Astrocyte (in vitro differentiated cells and primary cell): ENCODE results near the gene CES1. TPM values are rescaled to one million over a fixed set of nuclear protein-coding genes. Genes with fewer than 3 reads are reported as not detected.
"Not testable (repeated sequence)": the region's sequence is repeated elsewhere in the genome, so short reads cannot be mapped to it uniquely, and the experiment has no call there.

Experiments used
- DNase-seq: peaks from one replicate; pipeline ENCODE4 v3.0.0-alpha.2; 2010; ENCODE audit warnings: low read depth
- FAIRE-seq: peaks from 2 replicates; lab custom pipeline; 2011; peaks lifted over from hg19 to GRCh38; lab: Jason Lieb, UNC
- H2AFZ ChIP-seq: 2 replicates; pipeline ENCODE4 v1.6.0; 2012; ENCODE audit warnings: low read depth, low read length, inconsistent platforms
- H3K27ac ChIP-seq: 2 replicates; pipeline ENCODE4 v1.5.1; 2011; ENCODE audit warnings: low read depth, low read length, inconsistent platforms
- H3K27me3 ChIP-seq: 2 replicates; pipeline ENCODE4 v1.6.0; 2011; ENCODE audit warnings: low read length, inconsistent platforms; ENCODE audit not compliant: insufficient read depth
- H3K36me3 ChIP-seq: 2 replicates; pipeline ENCODE4 v1.5.1; 2011; ENCODE audit warnings: low read length, inconsistent platforms; ENCODE audit not compliant: insufficient read depth
- H3K4me1 ChIP-seq: 2 replicates; pipeline ENCODE4 v1.5.1; 2011; ENCODE audit warnings: low read length, inconsistent platforms; ENCODE audit not compliant: insufficient read depth
- H3K4me2 ChIP-seq: 2 replicates; pipeline ENCODE4 v1.6.0; 2012; ENCODE audit warnings: low read length, inconsistent platforms
- H3K4me3 ChIP-seq: 2 replicates; pipeline ENCODE4 v1.5.1; 2011; ENCODE audit warnings: low read depth, mild to moderate bottlenecking, low read length, inconsistent platforms; ENCODE audit not compliant: insufficient read depth
- H3K79me2 ChIP-seq: 2 replicates; pipeline ENCODE4 v1.6.0; 2012; ENCODE audit warnings: mild to moderate bottlenecking, low read length, inconsistent platforms; ENCODE audit not compliant: insufficient read depth
- H3K9ac ChIP-seq: 2 replicates; pipeline ENCODE4 v1.6.0; 2012; ENCODE audit warnings: mild to moderate bottlenecking, low read length, inconsistent platforms
- H3K9me3 ChIP-seq: 2 replicates; pipeline ENCODE4 v1.5.1; 2012; ENCODE audit warnings: low read depth, mild to moderate bottlenecking, low read length, inconsistent platforms; ENCODE audit not compliant: insufficient read depth
- H4K20me1 ChIP-seq: 2 replicates; pipeline ENCODE4 v1.6.0; 2012; ENCODE audit warnings: low read length, inconsistent platforms; ENCODE audit not compliant: insufficient read depth
- H3K27ac Mint-ChIP-seq: one replicate; pipeline ENCODE4 v1.8.0; 2021; ENCODE audit warnings: mild to moderate bottlenecking, mixed read lengths; ENCODE audit not compliant: unreplicated experiment
- H3K27me3 Mint-ChIP-seq: one replicate; pipeline ENCODE4 v1.8.0; 2021; ENCODE audit warnings: low read depth, mixed read lengths; ENCODE audit not compliant: unreplicated experiment
- H3K36me3 Mint-ChIP-seq: one replicate; pipeline ENCODE4 v1.8.0; 2021; ENCODE audit warnings: low read depth, mixed read lengths; ENCODE audit not compliant: unreplicated experiment
- H3K4me1 Mint-ChIP-seq: one replicate; pipeline ENCODE4 v1.8.0; 2021; ENCODE audit warnings: low read depth, mixed read lengths; ENCODE audit not compliant: unreplicated experiment
- H3K4me3 Mint-ChIP-seq: one replicate; pipeline ENCODE4 v1.8.0; 2021; ENCODE audit warnings: mild to moderate bottlenecking, moderate library complexity, mixed read lengths; ENCODE audit not compliant: unreplicated experiment
- H3K9me3 Mint-ChIP-seq: one replicate; pipeline ENCODE4 v1.8.0; 2021; ENCODE audit warnings: mild to moderate bottlenecking, mixed read lengths; ENCODE audit not compliant: unreplicated experiment
- total RNA-seq: library from RNA; stranded (reverse); gene quantifications from 2 replicates; pipeline ENCODE4 v1.2.1, GENCODE V29; 2021

CES1 gene
- total RNA-seq, 1 donor from 2014 or later = not detected

- H3K4me1 Mint-ChIP-seq, H3K27me3 ChIP-seq, H3K9me3 Mint-ChIP-seq, H3K4me1 ChIP-seq, H3K4me2 ChIP-seq, H4K20me1 ChIP-seq, H3K4me3 ChIP-seq, FAIRE-seq, H3K27ac Mint-ChIP-seq, H3K9me3 ChIP-seq, H3K36me3 Mint-ChIP-seq, H3K36me3 ChIP-seq, H3K79me2 ChIP-seq, H2AFZ ChIP-seq, H3K9ac ChIP-seq, H3K27me3 Mint-ChIP-seq, DNase-seq, H3K4me3 Mint-ChIP-seq, H3K27ac ChIP-seq: not testable (repeated sequence)
These were observed 39.9 kb downstream of the CES1 start for GRCh38 chr16:55792934-55793374.

DNA sequence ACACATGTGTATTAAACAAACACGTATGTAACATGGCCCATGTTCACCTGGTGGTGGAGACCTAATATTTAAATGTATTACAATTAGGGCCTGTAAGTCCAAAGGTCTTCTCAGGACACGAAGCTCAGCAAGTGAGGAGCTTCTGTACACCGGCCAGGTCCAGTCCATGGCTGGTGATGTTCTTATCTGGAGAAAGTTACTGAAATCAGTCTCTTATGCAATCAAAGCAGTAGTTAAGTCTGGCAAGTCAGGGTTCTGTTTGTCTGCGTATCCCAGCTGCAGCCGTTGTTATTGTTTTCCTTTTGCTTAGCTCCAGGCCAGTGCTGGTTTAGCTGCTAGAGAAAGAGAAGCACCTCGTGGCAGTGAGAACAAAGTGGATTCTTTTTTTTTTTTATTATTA lies 41.4 kb downstream of the CES1 start:
- H3K36me3 ChIP-seq, H3K4me2 ChIP-seq, H3K4me1 ChIP-seq, H3K36me3 Mint-ChIP-seq, H3K9me3 ChIP-seq, H2AFZ ChIP-seq, H3K9ac ChIP-seq, H3K27ac ChIP-seq, H3K27ac Mint-ChIP-seq, FAIRE-seq, H3K27me3 ChIP-seq, H3K9me3 Mint-ChIP-seq, H3K4me3 ChIP-seq, H3K4me3 Mint-ChIP-seq, H3K4me1 Mint-ChIP-seq, H3K79me2 ChIP-seq, DNase-seq, H3K27me3 Mint-ChIP-seq, H4K20me1 ChIP-seq: not testable (repeated sequence)

GRCh38 chr16:55790240-55790639 lies 42.7 kb downstream of the CES1 start:
- FAIRE-seq, H3K9me3 Mint-ChIP-seq: not testable (repeated sequence)

GRCh38 chr16:55782793-55783091 lies 50.2 kb downstream of the CES1 start:
- H3K4me1 ChIP-seq, H3K9ac ChIP-seq, H3K4me3 Mint-ChIP-seq, H3K27ac Mint-ChIP-seq, DNase-seq, H3K36me3 ChIP-seq, H3K4me3 ChIP-seq, H2AFZ ChIP-seq, H3K27me3 ChIP-seq, H3K79me2 ChIP-seq, H3K9me3 ChIP-seq, H4K20me1 ChIP-seq, H3K9me3 Mint-ChIP-seq, FAIRE-seq, H3K4me1 Mint-ChIP-seq, H3K27ac ChIP-seq, H3K4me2 ChIP-seq, H3K36me3 Mint-ChIP-seq: not testable (repeated sequence)
- peaks cover 54% of the 10 kb centered on the region for H3K27me3 Mint-ChIP-seq

More at GRCh38 chr16:55790240-55790639, 42.7 kb downstream of the CES1 start:
- H3K27ac Mint-ChIP-seq, H3K4me3 ChIP-seq, H3K4me1 ChIP-seq, H3K36me3 Mint-ChIP-seq, H2AFZ ChIP-seq, H3K4me3 Mint-ChIP-seq, H3K79me2 ChIP-seq, H3K9me3 ChIP-seq, DNase-seq, H3K36me3 ChIP-seq, H3K4me1 Mint-ChIP-seq, H4K20me1 ChIP-seq, H3K4me2 ChIP-seq, H3K27me3 ChIP-seq, H3K9ac ChIP-seq, H3K27ac ChIP-seq: not testable (repeated sequence)
- peaks cover 15% of the 10 kb centered on the region for H3K27me3 Mint-ChIP-seq

DNA sequence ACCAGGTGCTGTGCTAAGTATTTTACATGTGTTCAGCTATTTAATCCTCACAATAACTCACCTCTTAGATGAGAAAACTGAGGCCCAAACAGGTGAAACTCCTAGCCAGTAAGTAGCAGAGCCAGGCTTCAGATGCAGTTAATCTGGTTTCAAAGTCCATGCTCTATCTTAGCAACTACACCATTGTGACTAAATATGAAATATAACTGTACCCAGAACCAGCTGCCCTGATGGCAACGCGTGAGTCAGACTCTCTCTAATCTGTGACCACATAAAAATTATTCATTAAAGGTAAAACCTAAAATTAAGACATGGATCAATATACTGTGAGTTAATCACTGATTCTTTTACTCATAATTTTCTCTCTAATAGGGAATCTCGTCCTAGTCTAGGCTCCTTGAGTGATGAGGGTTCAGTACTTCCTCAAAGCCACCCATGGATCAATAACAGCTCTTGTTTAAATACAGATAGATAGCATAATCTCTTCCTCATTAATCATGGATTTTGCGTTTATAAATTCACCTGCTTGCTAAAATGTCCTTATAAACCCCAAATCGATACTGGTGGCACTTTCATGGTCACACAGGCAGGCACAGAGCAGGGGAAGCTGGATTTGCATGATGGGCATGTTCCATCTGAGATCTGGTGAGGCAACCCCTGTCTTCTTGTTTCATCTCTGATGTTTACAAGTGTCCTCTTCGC lies 50.7 kb downstream of the CES1 start:
- not testable (repeated sequence) for H3K9ac ChIP-seq, H3K9me3 ChIP-seq, H3K27me3 ChIP-seq, H3K4me3 ChIP-seq, H3K4me2 ChIP-seq, H3K4me1 Mint-ChIP-seq, H3K27ac ChIP-seq, H3K36me3 Mint-ChIP-seq, H3K27ac Mint-ChIP-seq, DNase-seq, H3K79me2 ChIP-seq, FAIRE-seq, H3K9me3 Mint-ChIP-seq, H3K4me1 ChIP-seq, H3K36me3 ChIP-seq, H2AFZ ChIP-seq, H4K20me1 ChIP-seq, H3K4me3 Mint-ChIP-seq
- peaks cover 54% of the 10 kb centered on the region for H3K27me3 Mint-ChIP-seq

DNA sequence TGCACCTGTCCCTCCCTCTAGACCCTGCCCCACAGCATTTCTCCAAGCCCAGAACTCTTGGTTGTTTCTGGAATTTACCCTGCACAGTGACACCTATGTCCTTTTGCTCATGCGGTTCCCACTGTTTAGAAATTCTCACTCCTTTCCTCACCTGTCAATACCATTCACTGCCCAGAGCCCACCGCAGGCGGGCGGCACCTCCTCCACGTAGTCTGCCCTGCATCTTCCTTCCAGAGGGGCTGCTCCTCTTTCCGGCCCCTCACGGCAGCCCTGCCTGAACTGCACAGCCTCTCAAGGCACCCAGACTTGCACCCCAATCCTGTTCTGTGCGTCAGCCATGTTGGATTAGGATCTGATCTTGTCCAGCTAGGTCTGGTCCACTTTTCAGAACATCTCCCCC lies 51.4 kb downstream of the CES1 start:
- not testable (repeated sequence) for H3K4me2 ChIP-seq, H3K27ac ChIP-seq, DNase-seq, H3K4me1 ChIP-seq, H3K9me3 ChIP-seq, H4K20me1 ChIP-seq, H3K9ac ChIP-seq, H3K79me2 ChIP-seq, FAIRE-seq, H3K36me3 Mint-ChIP-seq, H2AFZ ChIP-seq, H3K9me3 Mint-ChIP-seq, H3K4me3 ChIP-seq, H3K4me1 Mint-ChIP-seq, H3K27me3 ChIP-seq, H3K36me3 ChIP-seq, H3K4me3 Mint-ChIP-seq
- peaks cover 48% of the 10 kb centered on the region for H3K27me3 Mint-ChIP-seq
- H3K27ac Mint-ChIP-seq = peak overlapping the region; percentile 20
